Type B pancreatic cell (in vitro differentiated cells): ENCODE data around the gene TMEM140. TPM values are rescaled to one million over a fixed set of nuclear protein-coding genes. Genes with fewer than 3 reads are reported as not detected.
"Not testable (repeated sequence)": the region's sequence is repeated elsewhere in the genome, so short reads cannot be mapped to it uniquely, and the experiment has no call there.

Experiments
- DNase-seq: peaks from one replicate; pipeline ENCODE4 v3.0.0; 2021; ENCODE audit warnings: mixed read lengths; ENCODE audit not compliant: unreplicated experiment; ENCODE audit errors: extremely low spot score
- H3K27ac Mint-ChIP-seq: 2 replicates; pipeline ENCODE4 v1.8.0; 2021; ENCODE audit warnings: mild to moderate bottlenecking, mixed read lengths
- H3K27me3 Mint-ChIP-seq: 2 replicates; pipeline ENCODE4 v1.8.0; 2021; ENCODE audit warnings: mixed read lengths
- H3K36me3 Mint-ChIP-seq: 2 replicates; pipeline ENCODE4 v1.8.0; 2021; ENCODE audit warnings: mixed read lengths
- H3K4me1 Mint-ChIP-seq: one replicate; pipeline ENCODE4 v1.8.0; 2021; ENCODE audit warnings: mixed read lengths; ENCODE audit not compliant: unreplicated experiment
- H3K4me3 Mint-ChIP-seq: 2 replicates; pipeline ENCODE4 v1.8.0; 2021; ENCODE audit warnings: mild to moderate bottlenecking, mixed read lengths
- H3K9me3 Mint-ChIP-seq: 2 replicates; pipeline ENCODE4 v1.8.0; 2021; ENCODE audit warnings: mixed read lengths
- CTCF ChIP-seq: fragments of 200-600 bp; sonication (generic); conservative IDR thresholded peaks from 2 replicates; pipeline ENCODE4 v1.5.0; 2021; ENCODE audit warnings: antibody characterized with exemption, mild to moderate bottlenecking
- total RNA-seq: library from RNA; stranded (reverse); gene quantifications from 2 replicates; pipeline ENCODE4 v1.2.1, GENCODE V29; 2021; ENCODE audit warnings: low replicate concordance

TMEM140 gene
- total RNA-seq, 1 donor from 2014 or later = 0.68 TPM

GRCh38 chr7:135173916-135174315, 26.0 kb downstream of the TMEM140 start:
- Mint-ChIP-seq H3K4me1 (peaks cover 13% of the 10 kb centered on the region), H3K36me3 (peaks cover 10% of the 10 kb centered on the region), H3K4me3 (peak overlapping the region; percentile 1)
- H3K9me3 Mint-ChIP-seq, H3K27ac Mint-ChIP-seq, H3K27me3 Mint-ChIP-seq: not testable (repeated sequence)
- DNase-seq = peak; percentile 36

- H3K4me3 Mint-ChIP-seq = no peak overlapping the region
- H3K36me3 Mint-ChIP-seq = peaks cover 8% of the 10 kb centered on the region
- H3K27me3 Mint-ChIP-seq = no peaks in the 10 kb centered on the region
- H3K4me1 Mint-ChIP-seq = peaks cover 5% of the 10 kb centered on the region
- no peak for TF ChIP-seq CTCF
- H3K9me3 Mint-ChIP-seq = peaks cover 8% of the 10 kb centered on the region
- no peak for DNase-seq
- H3K27ac Mint-ChIP-seq = no peak overlapping the region
These were observed 27.1 kb downstream of the TMEM140 start for GRCh38 chr7:135174941-135175340.

GRCh38 chr7:135175931-135176330, 28.1 kb downstream of the TMEM140 start:
- TF ChIP-seq CTCF = no peak
- Mint-ChIP-seq H3K4me3 (no peak overlapping the region), H3K36me3 (peaks cover 13% of the 10 kb centered on the region), H3K4me1 (peaks cover 4% of the 10 kb centered on the region), H3K27ac (no peak overlapping the region), H3K27me3 (no peaks in the 10 kb centered on the region), H3K9me3 (peaks cover 11% of the 10 kb centered on the region)
- DNase-seq = no peak

- H3K27ac Mint-ChIP-seq = peak overlapping the region; percentile 61
- no peaks in the 10 kb centered on the region for H3K27me3 Mint-ChIP-seq
- H3K36me3 Mint-ChIP-seq = peaks cover 22% of the 10 kb centered on the region
- DNase-seq = no peak
- TF ChIP-seq CTCF = no peak
- no peaks in the 10 kb centered on the region for H3K4me1 Mint-ChIP-seq
- peaks cover 19% of the 10 kb centered on the region for H3K9me3 Mint-ChIP-seq
- no peak overlapping the region for H3K4me3 Mint-ChIP-seq
These were observed 29.3 kb downstream of the TMEM140 start for GRCh38 chr7:135177028-135177696.

GRCh38 chr7:135178364-135178763, 30.5 kb downstream of the TMEM140 start:
- DNase-seq = no peak
- H3K27me3 Mint-ChIP-seq = no peaks in the 10 kb centered on the region
- H3K4me3 Mint-ChIP-seq = no peak overlapping the region
- peaks cover 31% of the 10 kb centered on the region for H3K36me3 Mint-ChIP-seq
- TF ChIP-seq CTCF = no peak
- H3K4me1 Mint-ChIP-seq = no peaks in the 10 kb centered on the region
- no peak overlapping the region for H3K27ac Mint-ChIP-seq
- H3K9me3 Mint-ChIP-seq = peaks cover 24% of the 10 kb centered on the region

GRCh38 chr7:135179321-135179925, 31.6 kb downstream of the TMEM140 start:
- no peak for DNase-seq
- Mint-ChIP-seq H3K4me1 (no peaks in the 10 kb centered on the region), H3K9me3 (peaks cover 30% of the 10 kb centered on the region), H3K4me3 (no peak overlapping the region), H3K27me3 (no peaks in the 10 kb centered on the region), H3K27ac (no peak overlapping the region), H3K36me3 (peaks cover 36% of the 10 kb centered on the region)
- TF ChIP-seq CTCF = no peak
